GM23248 (cell line): ENCODE measurements around the gene INCENP.

Experiments used
- EZH2 ChIP-seq: fragments of 200-600 bp; sonication (generic); IDR thresholded peaks from 2 replicates; pipeline ENCODE4 v1.6.1; 2018; ENCODE audit warnings: antibody characterized with exemption, mild to moderate bottlenecking; ENCODE audit not compliant: insufficient read depth, poor library complexity, severe bottlenecking
- EZH2phosphoT487 ChIP-seq: fragments of 200-600 bp; sonication (generic); IDR thresholded peaks from 2 replicates; pipeline ENCODE4 v1.6.1; 2018; ENCODE audit warnings: antibody characterized with exemption, moderate library complexity, mild to moderate bottlenecking, low read depth; ENCODE audit not compliant: insufficient read depth

- TF ChIP-seq EZH2 (no peak), EZH2phosphoT487 (no peak)
Measured at GRCh38 chr11:62150887-62151736, 27.3 kb downstream of the INCENP start.
